Activated CD4-positive, alpha-beta T cell treated with anti-CD3 and anti-CD28 coated beads, Interleukin-2, amount 50 U/mL, for 16 hours (primary cell): Measurements from ENCODE around the gene ZNF19.
A peak's percentile ranks its signal among the peaks of the same experiment; 100 is the strongest.

Experiments used
- DNase-seq: peaks from one replicate; pipeline ENCODE4 v3.0.0-alpha.2; 2020

ZNF19 gene

DNA sequence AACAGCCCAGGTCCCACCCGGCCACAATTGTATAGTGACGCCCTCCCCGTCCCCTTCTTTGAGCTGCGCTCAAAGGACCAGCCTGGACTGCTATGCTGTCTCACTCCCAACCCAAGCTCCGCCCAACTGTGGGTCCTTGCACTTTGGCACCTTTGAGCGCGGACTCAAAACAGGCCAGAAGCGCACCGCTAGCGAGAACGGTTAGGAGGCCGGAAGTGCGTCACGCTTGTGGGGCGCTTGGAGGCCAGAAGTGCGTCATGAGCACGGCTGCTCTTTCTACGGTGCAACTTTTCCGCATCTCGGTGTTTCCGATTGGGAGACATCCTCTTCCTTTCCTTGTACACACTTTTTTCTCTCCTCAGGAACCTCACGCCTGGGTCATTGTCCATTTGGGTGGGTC, at the start of gene ZNF19:
ZNF19 (minus strand) TSS at position 203 of the 400 bp plus-strand sequence. CDS start 7,210 bp downstream, outside the sequence.
- no peak for DNase-seq

DNA sequence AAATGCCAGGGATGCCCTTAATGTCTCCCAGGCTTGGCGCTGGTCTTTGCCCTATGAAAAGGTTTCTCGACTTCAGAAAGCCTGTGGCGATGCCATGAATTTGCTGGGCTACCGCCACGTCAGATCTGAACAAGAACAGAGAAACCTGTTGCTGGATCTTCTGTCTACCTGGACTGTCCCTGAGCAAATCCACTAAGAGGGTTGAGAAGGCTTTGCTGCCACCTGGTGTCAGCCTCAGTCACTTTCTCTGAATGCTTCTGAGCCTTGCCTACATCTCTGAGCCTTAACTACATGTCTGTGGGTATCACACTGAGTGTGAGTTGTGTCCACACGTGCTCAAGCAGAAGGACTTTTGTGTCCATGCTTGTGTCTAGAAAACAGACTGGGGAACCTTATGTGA, 48.5 kb upstream of the ZNF19 start:
- DNase-seq: peak; percentile 39

DNA sequence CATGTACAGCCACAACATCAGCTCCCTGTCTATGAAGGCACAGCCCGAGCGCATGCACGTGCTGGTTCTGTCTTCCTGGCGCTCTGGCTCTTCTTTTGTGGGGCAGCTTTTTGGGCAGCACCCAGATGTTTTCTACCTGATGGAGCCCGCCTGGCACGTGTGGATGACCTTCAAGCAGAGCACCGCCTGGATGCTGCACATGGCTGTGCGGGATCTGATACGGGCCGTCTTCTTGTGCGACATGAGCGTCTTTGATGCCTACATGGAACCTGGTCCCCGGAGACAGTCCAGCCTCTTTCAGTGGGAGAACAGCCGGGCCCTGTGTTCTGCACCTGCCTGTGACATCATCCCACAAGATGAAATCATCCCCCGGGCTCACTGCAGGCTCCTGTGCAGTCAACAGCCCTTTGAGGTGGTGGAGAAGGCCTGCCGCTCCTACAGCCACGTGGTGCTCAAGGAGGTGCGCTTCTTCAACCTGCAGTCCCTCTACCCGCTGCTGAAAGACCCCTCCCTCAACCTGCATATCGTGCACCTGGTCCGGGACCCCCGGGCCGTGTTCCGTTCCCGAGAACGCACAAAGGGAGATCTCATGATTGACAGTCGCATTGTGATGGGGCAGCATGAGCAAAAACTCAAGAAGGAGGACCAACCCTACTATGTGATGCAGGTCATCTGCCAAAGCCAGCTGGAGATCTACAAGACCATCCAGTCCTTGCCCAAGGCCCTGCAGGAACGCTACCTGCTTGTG, 47.8 kb upstream of the ZNF19 start:
- DNase-seq: no peak

DNA sequence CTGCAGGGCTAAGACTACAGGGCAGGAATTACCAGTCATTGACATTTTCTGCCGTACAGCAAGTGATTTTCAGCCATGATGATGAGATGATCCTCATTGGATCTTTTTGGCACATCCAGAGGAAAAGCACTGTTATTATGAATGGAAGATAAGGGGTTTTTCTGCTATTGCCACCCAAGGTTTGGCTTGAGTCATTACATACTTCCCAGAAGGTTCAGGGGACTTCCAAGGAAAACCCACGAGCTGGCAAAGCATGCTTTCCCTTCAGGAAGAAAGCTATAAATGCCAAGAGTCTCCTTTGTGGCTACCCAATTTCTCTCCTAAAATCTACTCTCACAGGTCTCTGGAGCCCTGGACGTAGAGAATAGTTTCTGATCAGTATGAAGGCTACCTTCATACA, 43.2 kb upstream of the ZNF19 start:
- DNase-seq: no peak

DNA sequence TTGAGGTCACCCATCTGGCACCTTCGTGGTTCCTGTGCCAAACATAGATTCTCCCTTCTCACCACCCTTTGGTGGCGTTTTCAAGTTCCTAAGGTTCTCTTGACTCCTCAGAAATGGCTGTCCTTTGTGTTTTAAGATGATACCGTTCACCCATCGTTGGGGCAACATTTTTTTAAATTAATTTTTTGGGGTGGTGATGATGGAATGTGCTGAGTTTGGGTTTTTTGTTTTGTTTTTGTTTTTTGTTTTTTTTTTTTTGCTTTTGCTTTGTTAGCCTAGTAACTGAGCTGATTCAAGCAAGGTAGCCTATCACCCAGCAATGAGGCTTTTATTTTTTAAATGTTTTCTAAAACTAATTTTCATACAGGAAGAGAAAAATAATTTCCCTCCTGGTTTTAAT, 39.7 kb upstream of the ZNF19 start:
- DNase-seq: no peak

DNA sequence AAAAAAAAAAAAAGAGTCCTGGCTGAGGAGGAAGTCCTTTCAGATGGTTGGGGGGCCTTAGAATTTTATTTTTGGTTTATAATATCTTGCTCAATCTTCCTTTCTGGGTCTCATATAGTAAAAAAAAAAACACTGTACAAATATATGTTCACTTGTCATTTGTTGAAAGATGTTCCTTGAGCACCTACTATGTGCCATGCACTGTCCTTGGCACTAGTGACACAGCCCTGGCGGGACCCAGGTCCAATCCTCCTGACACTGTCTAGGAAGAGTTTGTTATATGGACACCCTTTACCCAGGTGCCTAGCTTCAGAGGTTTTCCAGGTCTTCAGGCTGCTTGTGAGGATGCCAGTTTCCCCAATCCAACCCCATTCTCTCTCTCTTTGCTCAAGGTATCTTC, 39.1 kb upstream of the ZNF19 start:
- no peak for DNase-seq

DNA sequence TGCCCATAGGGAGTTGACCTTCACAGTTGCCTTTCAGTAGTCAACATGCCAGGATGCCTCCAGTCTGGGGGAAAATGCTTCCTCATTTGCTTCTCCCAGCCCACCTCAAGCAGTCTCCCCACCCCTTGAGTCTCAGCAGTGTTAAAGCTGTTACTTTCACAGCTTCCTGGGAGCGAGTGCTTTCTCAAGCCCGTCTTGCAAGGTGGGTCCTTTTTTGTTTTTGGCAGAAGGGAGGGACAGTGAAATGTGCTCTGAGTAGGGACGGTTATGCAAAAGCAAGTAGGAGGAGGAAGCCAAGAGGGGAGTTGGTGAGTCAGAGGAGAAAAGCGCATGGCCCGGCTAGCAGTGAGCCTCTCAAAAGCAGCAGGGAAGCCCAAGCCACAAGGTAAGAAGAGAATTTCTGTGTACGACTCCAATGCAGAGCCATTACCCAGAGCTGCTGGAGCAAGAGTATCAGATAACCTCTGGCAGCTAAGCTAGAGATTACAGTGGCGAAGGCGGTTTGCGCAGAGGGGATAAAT, 37.0 kb upstream of the ZNF19 start, which contains the start of gene CHST4:
CHST4 (plus strand) TSS at position 316 of the 521 bp plus-strand sequence. CDS start 10,252 bp downstream, outside the sequence.
- DNase-seq: no peak

DNA sequence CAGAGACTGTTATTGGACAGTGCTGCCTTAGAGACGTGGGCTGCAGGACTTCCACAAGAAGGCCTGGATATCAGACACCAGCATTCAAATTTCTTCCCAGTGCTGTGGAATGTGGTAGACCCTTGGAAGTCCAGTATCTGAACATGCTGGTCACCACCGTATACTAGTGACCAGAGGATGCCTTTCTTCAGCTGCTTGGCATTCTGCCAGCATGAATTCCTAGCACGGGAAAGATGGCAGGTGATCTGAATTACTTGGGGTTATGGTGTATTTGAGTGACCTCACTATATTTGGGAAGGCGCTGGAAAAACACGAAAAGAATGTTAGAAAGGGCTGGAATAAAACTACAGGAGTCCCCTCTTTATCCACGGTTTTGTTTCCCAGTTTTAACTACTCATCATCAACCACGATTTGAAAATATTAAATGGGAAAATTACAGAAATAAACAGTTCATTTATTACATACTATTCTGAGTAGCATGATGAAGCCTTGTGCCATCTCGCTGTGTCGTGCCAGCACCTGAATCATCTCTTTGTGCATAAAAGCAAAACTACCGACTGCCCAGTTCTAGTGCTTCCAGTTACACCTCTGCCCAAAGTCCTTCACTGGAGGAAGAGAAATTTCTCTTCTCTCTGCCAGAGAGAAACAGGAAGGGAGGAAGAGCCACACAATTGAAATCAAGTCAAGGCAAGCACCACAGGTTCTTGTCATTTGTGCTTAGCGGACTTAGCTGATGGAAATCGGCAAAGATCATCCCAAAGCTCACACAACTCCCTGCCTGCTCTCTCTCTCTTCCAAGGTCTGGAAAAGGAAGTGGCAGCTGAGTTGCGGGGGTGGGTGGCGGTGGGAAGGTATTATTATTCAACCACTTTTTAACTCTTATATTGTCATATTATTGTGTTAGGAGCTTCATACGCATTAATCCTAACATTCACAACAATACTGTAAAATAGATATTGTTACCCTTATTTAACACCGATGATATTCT, 35.7 kb upstream of the ZNF19 start:
- DNase-seq: no peak

DNA sequence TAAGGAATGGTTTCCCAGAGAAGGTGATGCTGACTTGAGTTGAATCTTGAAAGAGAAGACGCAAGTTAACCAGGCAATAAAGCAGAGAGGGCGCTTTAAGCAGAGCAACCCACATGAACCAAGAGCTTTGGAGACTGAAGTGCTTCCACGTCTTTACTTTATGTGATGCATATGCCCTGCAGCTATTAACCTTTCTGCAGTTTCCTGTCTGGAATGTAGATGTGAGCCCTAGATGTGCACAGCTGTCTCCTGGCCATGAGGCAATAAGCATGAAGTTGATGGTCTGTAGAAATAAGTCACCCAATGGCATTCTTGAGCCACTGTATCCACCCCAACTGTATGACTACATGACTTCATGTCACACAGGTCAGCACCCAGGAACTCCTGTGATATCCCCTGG, 31.4 kb upstream of the ZNF19 start:
- no peak for DNase-seq

DNA sequence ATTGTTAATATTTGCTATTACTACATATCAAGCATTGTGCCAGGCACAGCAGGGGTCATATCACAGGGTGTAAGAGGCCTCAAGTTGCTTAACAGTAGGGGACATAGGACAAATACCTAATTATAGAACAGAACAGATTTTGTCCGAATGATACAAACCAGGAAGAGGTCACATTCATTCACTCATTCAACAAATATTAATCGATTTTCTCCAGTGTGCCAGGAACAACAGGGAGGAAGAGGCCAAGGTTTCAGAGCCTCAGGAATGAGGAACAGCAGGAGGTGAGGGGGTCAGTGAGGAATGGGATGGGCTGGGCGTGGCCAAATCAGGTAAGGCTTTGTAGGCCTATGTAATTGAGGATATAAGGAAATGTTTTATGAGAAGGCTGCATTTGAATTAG, 25.9 kb upstream of the ZNF19 start:
- DNase-seq: no peak

DNA sequence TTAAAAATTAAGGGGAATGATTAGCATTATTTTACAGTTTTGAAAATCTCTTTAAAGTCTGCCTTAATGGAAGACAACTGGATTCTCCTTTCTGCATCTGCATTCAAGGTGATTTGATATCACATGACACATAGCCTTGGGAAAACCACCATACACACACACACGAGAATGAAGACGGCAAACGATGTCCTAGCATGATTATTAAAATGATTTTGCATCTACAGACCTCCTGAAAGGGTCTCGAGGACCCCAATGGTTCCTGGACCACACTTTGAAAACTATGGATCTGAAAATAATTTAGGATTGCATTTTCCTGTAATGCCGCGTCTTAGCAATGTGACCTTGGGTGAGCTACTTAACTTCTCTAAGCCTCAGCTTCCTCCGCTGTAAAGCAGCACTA, 25.4 kb upstream of the ZNF19 start:
- no peak for DNase-seq

DNA sequence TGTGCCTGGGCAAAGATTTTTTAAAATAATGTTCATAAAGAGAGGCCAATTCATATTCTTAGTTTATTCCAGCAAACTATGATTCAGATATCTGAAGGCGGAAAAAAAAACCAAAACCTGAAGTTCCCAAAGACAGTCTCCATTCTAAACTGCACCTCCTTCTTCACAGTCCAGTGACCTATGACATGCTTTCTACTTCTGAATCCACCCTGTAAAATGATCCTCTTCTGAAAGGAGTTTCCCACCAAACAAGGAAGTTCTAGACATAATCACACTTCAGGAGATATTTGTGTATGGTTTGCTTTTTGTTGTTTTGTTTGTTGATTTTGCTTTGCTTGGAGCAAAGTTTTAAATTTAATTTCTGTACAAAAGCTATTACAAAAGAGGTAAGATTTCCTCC, 24.2 kb upstream of the ZNF19 start:
- DNase-seq: no peak

DNA sequence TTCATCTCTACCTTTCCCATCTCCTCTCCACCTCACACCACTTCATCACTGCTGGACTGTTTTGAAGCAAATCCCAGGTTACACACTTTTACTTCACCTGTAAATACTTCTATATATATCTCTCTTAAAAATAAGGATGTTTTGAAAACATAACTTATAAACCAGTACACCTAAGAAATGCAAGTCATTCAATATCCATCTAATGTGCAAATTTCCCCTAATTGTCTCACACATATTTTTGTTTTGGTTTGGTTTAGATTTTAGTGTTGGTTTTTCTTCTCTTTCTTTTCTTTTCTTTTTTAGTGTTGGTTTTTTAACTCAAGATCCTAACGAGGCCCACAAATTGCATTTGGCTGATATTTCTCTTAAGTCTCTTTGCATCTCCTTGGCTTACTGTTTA, 17.9 kb upstream of the ZNF19 start:
- no peak for DNase-seq

DNA sequence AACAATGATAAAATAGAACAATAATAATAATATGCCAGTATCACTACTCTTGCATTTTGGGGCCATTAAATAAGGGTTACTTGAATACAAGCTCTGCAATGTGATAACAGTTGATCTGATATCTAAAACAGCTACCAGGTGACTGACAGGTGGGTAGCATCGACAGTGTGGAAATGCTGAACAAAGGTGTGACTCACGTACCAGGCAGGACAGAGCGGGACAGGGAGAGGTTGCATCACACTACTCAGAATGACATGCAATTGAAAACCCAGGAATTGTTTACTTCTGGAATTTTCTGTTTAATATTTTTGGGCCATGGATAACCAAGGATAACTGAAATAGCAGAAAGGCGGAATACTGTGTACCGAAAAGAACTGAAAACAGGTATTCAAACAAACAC, 15.8 kb upstream of the ZNF19 start:
- DNase-seq: no peak

DNA sequence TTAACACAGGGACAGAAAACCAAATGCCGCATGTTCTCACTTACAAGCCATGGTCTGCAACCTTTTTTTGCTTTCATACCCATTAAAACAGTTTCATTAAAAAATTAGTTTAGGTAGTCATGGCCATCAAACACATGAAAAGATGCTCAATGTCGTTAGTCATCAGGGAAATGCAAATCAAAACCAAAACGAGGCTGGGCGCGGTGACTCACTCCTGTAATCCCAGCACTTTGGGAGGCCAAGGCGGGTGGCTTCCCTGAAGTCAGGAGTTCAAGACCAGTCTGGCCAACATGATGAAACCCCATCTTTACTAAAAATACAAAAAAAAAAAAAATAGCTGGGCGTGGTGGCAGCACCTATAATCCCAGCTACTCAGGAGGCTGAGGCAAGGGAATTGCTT, 14.9 kb upstream of the ZNF19 start:
- DNase-seq: peak; percentile 12

DNA sequence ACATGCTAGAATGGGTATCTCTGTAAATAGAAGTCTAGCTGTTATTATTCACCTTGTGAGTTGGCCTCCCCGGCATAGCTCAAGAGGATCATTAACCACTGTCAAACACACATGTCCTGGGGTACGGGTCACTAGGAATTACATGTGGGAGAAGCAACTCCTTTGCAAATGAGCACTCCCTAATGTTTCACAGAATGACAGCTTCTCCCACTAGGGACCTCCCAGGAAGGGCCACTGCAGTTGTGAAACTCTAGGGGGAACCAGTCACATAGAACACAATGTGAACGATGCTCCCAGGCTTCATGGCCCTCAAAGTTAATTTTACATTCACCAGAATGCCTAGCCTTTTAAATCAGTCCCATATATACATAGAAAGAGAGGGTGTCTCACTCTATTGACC, 12.4 kb upstream of the ZNF19 start:
- DNase-seq: no peak

DNA sequence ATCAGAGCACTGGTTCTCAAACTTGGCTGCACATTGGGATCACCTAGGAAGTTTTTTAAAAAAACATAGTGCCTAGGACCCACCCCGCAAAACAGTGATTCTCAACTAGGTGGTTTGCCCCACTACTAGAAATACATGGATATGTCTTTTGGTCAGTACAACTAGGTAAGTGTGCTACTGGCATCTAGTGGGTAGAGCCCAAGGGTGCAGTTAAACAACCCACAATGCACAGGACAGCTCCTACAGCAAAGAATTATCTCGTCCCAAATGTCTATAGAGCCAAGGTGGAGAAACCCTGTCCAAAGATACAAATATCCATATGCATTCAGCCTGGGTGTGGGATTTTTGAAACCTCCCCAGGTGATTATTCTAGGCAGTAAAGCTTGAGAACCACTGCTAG, 11.8 kb upstream of the ZNF19 start:
- no peak for DNase-seq

DNA sequence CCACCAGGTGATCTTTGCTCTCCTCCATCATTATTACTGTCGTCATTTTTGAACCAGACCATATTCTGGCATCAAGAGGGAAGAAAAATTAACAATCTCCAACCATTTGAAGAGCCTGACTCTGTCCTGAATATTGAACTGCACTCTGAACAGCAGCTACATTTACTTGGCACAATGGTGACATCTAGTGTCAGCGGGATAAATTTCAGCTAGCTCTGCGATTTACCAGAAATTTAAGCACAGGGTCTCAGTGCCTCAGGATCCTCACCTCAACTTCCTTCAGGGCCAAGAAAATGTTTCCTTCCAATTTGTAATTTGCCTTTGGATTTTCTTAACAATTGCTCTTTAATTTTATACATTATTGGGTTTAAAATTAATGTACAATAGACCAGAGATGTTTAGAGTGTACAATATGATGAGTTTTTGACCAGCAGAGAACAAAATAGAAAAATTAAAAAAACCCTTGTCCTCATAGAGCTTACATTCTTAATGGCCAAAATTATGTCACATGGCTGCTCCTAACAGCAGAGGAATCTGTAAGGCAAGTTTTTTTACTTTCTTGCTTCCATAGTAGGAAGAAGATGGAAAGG, 10.7 kb upstream of the ZNF19 start:
- DNase-seq: peak; percentile 61

DNA sequence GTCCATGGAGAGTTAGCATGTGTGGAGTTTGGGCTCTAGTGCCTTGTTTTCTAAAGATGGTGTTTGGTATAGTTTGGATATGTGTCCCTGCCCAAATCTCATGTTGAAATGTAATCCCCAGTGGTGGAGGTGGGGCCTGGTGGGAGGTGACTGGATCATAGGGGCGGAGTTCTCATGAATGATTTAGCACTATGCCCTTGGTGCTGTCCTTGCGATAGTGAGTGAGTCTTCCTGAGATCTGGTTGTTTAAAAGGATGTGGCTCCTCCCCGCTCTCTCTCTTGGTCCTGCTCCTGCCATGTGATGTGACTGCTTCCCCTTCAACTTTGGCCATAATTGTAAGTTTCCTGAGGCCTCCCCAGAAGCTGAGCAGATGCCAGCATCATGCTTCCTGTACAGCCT, 8.9 kb upstream of the ZNF19 start:
- DNase-seq: no peak

DNA sequence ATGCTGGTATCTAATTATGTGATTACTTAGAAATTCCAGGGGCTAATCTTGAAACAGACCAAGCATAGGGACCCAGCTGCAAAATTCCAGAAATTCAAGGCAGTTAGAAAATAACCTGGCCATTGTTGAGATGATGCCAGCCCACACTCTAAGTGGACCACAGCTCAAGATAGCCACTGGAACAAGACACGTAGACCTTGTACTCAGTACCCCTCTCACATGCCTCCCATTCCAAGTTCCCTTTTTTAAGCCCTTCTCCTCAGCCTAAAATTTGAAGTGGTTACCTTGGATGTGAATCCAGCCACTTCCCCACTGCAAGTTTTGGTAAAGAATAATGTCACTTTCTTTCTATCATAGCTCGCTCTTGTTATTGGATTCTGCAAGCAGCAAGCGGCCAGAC, 4.1 kb upstream of the ZNF19 start:
- DNase-seq: no peak

DNA sequence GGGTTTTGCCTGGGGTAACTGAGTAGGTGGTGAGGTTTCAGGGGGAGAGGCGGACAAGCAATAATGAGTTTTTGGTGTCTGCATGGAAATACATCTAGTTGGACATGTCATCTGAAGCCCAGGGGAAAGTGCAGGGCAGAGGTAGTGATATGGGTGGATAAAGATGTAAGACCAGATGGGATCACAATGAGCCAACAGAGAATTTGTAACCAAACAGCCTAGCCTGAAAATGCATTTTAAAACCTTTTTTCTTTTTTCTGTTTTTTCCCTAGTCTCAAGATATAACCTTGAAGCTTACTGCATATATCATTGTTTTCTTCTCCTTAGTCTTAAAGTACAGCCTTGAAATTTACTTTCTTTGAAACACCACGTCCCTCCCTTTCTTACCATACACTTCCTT, 3.7 kb upstream of the ZNF19 start:
- DNase-seq: no peak

DNA sequence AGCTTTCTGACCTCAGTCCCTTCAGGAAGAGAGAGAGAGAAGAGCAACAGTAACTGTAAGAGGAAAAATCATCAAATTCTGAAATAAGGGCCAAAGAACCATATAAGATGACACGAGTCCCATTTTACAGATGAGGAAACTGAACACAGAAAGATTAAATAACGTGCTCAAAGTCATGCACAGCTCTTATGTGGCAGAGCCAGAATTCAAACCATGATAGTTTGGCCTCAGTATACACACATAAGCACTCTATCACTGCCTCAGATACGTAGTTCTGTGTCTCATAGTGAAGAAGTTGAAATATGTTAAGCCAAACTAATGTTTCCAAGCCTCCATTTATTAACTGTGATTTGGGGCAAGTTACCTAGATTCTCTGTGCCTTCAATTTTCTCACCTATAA, 1.9 kb upstream of the ZNF19 start:
- no peak for DNase-seq

DNA sequence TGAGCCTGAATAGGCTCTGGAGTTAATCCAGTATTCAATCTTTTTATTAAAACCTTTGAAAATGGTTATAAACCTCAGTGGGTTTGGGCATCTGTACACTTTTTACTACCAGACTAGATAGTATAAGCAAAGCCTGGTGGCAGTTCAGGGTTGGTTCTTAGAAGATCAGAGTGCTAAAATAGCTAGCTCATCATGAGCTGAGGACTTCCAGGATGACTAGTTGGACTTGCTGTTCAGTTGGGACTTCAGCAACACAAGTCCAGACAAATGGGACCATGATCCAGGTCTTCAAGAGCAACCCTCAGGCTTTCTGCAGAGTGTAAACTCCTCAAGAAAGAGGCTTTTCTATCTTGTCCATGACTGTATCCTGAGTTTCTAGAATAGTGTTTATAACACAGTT, 1.2 kb upstream of the ZNF19 start:
- DNase-seq: no peak
